DND-41 (cell line): ENCODE results near the gene SCN7A.

ENCODE experiments used
- EZH2 ChIP-seq: IDR thresholded peaks from 3 replicates; pipeline ENCODE4 v1.6.1; 2012; ENCODE audit warnings: borderline replicate concordance, low read depth, mild to moderate bottlenecking, moderate library complexity, low read length, inconsistent platforms; ENCODE audit not compliant: severe bottlenecking
- TF ChIP-seq, protein P1 (sequence below): IDR thresholded peaks from 2 replicates; pipeline ENCODE4 v1.5.1; 2012; ENCODE audit warnings: borderline replicate concordance, low read length, moderate library complexity, mild to moderate bottlenecking; ENCODE audit not compliant: poor library complexity, severe bottlenecking; ENCODE audit errors: extremely low read depth

DNA sequence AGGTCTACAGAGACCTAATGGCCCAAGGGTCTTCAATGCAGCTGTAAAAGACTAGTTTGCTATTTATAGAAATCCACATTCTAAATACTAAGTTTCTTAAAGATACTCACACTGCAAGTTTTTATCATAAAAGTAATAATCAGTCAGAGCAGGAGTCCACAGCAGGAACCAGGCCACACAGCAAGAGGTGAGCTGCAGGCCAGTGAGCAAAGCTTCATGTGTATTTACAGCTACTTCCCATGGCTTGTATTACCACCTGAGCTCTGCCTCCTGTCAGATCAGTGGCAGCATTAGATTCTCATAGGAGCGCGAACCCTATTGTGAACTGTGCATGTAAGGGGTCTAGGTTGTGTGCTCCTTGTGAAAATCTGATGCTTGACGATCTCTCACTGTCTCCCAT lies 111.6 kb downstream of the SCN7A start:
- TF ChIP-seq, protein P1, sequence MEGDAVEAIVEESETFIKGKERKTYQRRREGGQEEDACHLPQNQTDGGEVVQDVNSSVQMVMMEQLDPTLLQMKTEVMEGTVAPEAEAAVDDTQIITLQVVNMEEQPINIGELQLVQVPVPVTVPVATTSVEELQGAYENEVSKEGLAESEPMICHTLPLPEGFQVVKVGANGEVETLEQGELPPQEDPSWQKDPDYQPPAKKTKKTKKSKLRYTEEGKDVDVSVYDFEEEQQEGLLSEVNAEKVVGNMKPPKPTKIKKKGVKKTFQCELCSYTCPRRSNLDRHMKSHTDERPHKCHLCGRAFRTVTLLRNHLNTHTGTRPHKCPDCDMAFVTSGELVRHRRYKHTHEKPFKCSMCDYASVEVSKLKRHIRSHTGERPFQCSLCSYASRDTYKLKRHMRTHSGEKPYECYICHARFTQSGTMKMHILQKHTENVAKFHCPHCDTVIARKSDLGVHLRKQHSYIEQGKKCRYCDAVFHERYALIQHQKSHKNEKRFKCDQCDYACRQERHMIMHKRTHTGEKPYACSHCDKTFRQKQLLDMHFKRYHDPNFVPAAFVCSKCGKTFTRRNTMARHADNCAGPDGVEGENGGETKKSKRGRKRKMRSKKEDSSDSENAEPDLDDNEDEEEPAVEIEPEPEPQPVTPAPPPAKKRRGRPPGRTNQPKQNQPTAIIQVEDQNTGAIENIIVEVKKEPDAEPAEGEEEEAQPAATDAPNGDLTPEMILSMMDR: no peak
- TF ChIP-seq EZH2: no peak
